Right lung (tissue), 10 donors: Measurements from ENCODE around the gene ZNF680. TPM values are rescaled to one million over a fixed set of nuclear protein-coding genes. Genes with fewer than 3 reads are reported as not detected.
"Not testable (repeated sequence)": the region's sequence is repeated elsewhere in the genome, so short reads cannot be mapped to it uniquely, and the experiment has no call there.

ENCODE experiments used
- DNase-seq, 2 donors: peaks; one replicate each; pipeline ENCODE4 v3.0.0-alpha.2; 2013
- long read RNA-seq, 8 donors: transcript quantifications; one replicate each; lab custom pipeline, GENCODE V29; 2026
- polyA plus RNA-seq, 5 donors: library from polyadenylated mRNA; unstranded; fragments of 120-200 nt; gene quantifications; one replicate each; pipeline versions ENCODE4 v1.2.1 to v1.2.3, GENCODE V29; 2013; ENCODE audit warnings: inconsistent platforms in 1 of 5, low replicate concordance in 1 of 5; ENCODE audit not compliant: insufficient read length in 5 of 5, insufficient read depth in 1 of 5

ZNF680 gene
- 10 to 100 TPM; 15.4 to 26.4 (median 18.6) TPM for polyA plus RNA-seq
- long read RNA-seq, donor 1, partial matches to known transcripts = 22 of 38 reads
- long read RNA-seq, donor 1, other reads (novel, unspliced or antisense) = 10 of 38 reads
- long read RNA-seq, donor 2, partial matches to known transcripts = 0 of 1 reads
- long read RNA-seq, donor 2, other reads (novel, unspliced or antisense) = 0 of 1 reads
- long read RNA-seq, donor 3, partial matches to known transcripts = 9 of 11 reads
- long read RNA-seq, donor 3, other reads (novel, unspliced or antisense) = 0 of 11 reads
- long read RNA-seq, donor 4, partial matches to known transcripts = 5 of 14 reads
- long read RNA-seq, donor 4, other reads (novel, unspliced or antisense) = 5 of 14 reads
- long read RNA-seq, donor 5, transcript ZNF680-201 (4 exons, 3,022 nt) = major isoform, 7 of 27 reads
- long read RNA-seq, donor 5, partial matches to known transcripts = 0 of 27 reads
- long read RNA-seq, donor 5, other reads (novel, unspliced or antisense) = 15 of 27 reads
- long read RNA-seq, donor 6, transcript ZNF680-201 (4 exons, 3,022 nt) = major isoform, 6 of 13 reads
- long read RNA-seq, donor 6, partial matches to known transcripts = 0 of 13 reads
- long read RNA-seq, donor 6, other reads (novel, unspliced or antisense) = 5 of 13 reads
- long read RNA-seq, donor 7, partial matches to known transcripts = 0 of 14 reads
- long read RNA-seq, donor 7, other reads (novel, unspliced or antisense) = 13 of 14 reads
- long read RNA-seq, donor 8, partial matches to known transcripts = 6 of 17 reads
- long read RNA-seq, donor 8, other reads (novel, unspliced or antisense) = 7 of 17 reads

DNA sequence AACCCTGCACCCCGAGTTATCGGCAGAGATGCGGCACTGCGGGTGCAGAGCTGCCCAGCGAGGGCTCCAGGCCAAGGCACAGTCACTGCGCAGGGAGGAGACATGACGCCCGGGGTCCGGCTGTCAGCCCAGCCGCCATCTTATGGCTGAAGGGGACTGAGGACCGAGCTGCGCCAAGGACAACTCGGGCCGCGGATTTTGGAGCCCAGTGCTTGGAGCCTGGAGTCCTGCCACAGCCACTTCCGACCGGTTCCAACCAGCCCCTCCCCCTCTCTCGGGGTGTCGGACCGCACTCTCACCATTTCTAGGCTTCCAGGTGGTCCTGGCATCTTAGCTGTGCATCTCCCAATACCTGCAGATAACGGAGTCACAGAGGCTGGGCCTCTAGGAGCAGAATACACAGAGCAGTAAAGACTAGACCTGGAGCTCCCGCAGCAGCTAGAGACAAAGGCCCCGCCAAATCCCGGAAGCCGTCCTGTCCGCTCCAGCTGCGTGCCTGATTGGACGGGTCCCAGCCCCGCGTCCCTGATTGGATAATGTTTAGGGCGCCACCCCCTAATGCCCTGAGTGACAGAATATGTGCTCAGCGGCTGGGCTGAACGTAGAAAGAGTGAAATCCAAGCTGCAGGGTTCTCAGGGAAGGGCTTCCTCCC, at the start of gene ZNF680:
Gene ZNF680 (minus strand): TSS at position 446 of the 653 bp plus-strand sequence. CDS start 117 bp downstream, at position 329.
- peak; percentile 91 to 93 for DNase-seq

DNA sequence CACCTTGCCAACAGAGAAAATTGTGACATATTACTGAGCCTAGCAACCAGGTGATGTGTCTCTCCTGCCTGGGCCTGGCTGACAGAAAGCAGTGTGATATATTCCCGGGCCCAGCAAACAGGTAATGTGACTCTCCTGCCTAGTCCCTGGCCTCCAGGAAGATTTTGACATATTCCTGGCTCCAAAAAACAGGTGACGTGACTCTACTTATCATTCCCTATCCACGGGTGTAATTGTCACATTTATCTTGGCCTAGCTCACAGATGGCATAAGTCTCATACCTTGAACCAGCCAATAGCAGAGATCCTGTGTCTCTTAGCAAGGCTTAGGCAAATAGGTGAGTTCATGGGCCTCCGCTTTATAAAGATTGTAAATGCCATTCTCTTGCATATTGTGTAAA, 49.6 kb upstream of the ZNF680 start:
- DNase-seq = no peak

DNA sequence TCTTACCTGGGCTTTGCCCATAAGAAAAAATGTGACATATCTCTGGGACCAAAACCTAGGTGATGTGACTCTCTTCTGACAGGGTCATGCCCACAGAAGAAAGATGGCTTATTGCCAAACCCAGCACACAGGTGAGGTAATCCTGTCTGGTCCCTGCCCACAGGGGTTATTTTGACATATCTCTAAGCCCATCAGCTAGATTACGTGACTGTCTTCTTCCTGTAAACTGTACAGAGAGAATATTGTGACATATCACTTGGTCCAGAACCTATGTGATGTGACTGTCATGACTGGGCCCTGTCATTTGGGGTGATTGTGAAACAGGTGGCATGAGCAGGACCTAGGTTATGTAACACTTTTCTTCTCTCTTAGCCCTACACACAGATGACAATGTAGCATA, 48.8 kb upstream of the ZNF680 start:
- no peak for DNase-seq

DNA sequence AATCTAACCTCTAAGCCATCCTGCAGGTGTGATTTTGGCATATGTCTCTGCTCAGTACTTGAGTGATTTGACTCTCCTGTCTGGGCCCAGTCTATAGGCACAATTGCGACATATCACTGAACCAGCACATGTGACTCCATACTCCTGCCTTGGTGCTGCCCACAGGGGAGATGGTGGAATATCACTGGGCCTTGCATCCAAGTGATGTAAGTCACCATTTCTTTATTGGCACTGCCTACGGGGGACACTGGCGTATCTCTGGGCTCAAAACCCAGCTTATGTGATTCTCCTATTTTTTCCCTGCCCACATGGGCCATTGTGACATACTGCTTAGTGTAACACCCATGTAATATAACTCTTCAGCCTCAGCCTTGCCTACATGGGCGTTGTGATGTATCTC, 48.1 kb upstream of the ZNF680 start:
- no peak for DNase-seq

DNA sequence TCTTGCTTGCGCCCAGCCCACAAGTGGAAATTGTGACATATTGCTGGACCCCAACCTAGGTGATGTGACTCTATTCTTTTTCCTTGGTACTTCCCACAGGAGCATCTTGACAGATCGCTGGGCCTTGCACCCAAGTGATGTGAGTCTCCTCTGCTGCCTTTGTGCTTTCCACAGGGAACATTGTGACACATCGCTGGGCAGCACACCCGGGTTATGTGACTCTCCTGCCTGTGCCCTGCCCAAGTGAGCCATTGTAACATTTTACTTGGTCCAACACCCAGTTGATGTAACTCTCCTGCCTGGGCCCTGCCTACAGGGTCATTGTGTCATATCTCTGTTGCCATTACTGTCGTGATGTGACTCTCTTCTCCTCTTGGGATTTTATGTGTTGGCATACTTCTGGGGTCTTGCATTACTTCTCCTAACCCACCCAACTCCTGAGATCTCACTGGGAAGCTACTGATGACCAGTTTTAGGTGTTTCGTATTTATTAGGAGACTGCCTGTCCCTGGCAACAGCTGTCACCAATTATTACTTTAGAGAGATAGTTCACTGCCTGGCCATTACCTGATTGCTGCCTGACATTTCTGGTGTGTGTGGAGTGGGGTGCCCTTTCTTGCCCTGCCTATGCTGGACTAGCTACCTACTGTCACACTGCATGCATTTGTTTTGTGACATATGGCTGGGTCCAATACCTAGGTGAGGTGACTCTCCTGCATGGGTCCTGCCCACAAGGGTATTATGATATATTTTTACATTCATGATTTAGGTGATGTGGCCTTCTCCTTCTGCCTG, 45.4 kb upstream of the ZNF680 start:
- no peak for DNase-seq

DNA sequence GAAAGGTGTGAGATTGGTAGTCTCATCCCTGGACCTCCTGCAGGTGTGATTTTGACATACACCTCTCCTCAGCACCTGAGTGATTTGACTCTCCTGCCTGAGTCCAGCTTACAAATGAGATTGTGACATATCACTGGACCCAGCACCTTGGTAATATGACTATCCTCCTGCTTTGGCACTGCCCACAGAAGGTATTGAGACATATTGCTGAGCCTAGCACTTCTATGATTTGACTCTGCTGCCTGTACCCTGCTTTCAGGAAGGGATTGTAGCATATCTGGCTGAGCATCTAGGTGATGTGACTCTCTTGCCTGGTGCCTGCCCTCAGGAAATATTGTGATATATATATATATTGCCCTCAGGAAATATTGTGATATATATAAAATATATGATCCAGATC, 43.5 kb upstream of the ZNF680 start:
- DNase-seq = no peak

DNA sequence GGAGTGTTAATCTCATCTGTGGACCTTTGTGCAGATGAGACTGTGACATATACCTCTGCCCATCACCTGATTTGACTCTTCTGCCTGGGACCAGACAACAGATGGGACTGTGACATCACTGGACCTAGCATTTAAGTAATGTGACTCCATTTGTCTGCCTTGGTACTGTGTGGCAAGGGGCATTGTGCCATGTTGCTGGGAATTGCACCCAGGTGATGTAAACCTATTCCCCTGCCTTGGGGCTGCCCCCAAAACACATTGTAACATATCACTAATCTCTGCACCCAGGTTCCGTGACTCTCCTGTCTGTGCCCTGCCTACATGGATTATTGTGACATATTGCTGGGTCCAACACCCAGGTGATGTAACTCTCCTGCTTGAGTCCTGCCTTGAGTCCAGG, 40.4 kb upstream of the ZNF680 start:
- DNase-seq = no peak

DNA sequence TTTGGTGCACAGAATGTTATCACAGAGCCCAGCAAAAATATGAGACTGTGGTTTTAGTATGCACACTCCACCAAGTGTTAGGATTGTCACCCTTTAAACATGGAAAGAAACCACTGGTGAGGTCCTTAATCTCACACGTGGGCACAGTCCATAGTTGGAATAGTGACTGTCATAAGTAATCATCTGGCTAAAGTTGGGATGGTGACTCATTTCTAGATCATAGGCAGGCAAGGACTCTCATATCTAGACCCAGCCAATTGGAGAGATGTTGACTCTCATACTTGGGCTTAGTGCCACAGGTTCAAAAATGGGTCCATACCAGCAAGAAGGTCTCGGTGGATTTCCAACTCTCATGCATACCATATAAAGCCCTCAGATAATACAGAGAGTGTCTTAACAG, 39.6 kb upstream of the ZNF680 start:
- no peak for DNase-seq

DNA sequence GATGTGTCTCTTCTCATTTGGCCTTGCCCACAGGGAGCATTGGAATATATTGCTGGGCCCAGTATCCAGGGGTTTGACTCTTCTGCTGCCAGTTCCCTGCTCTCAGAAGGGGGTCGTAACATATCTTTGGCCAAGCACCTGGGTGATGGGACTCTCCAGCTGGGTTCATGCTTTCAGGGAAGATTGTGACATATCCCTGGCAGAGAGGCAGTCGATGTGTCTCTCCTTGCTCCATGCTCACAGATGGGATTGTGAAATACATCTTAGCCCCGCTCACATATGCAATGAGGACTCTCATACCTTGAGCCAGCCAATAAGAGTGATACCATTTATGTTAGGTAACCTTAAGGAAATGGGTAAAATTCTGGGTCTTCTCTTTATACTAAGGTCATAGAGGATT, 39.2 kb upstream of the ZNF680 start:
- DNase-seq = no peak

DNA sequence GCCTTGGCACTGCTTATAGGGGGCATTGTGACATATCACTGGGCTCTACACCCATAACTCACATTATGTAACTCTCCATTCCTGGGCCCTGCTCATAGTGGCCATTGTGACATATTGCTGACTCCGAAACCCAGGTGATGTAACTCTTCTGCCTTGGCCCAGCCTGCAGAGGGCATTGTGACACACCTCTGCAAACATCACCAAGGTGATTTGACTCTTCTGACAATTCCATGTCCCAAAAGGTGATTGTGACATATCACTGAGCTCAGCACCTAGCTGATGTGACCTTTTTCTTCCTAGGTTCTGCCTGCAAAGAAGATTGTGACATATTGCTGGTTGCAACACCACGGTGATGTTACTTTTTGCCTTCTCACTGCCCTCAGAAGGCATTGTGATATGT, 36.5 kb upstream of the ZNF680 start:
- no peak for DNase-seq

DNA sequence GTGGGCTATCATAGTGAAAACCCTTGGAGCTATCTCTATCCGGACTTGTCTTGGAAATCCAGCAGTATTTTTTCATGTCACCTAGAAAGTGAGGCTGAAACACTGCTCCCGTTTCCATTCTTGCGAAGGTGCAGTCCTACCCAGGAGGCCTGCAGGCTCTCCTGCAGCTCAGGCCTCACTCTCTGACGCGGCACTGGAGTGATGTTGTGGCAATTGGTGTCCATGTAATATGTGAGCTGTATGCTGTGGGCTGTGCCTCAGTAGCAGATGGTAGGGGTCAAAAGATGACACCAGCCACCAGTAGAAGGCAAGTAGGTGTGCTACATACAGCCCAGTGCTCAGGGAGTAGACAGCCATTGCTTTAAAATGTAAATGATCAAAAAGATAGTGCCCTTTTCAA, 28.1 kb upstream of the ZNF680 start:
- DNase-seq = no peak

DNA sequence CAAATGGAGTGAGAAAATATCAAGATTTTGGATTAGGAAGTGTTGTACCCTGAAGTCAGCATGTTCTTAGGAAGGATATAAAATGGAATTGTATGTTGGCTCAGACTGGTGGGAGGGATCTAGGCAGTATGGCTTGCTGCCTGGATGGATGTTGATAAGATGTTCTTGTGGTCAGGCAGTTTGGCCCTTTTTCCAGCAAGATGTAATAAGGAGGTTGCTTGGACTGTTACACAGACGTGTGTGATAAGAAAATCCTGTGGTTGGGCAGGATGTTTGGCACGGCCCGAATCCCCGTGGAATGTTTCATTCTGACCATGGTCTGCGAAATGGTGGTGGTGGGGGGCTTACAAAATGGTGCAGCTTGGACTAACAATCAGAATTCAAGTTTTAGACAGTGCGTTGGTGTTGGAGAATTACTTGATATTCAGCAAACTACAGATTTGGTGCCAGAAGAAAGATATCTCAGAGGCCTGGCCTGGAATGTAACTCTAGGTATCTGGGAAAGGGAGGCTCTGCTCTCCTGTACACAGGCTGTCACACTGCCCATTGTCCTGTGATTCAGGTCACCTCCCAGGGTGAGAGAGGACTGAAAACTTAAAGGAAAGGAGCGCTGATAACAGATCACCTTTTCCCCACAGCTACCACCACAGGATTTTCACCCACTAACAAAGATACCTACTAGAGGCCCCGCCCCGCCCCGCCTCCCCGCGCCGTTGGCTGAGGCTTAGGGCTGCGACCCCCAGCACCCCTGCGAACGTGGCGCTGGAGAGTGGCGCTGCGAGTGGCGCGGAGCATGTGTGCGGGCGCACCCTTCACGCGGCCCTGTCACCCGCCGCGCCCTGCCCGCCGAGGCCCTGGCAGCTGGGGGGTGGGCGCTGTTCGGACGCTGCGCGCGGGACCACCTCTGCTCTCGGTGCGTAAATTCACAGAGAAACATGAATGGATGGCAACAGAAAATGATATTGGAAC, 19.3 kb upstream of the ZNF680 start:
- DNase-seq = no peak

DNA sequence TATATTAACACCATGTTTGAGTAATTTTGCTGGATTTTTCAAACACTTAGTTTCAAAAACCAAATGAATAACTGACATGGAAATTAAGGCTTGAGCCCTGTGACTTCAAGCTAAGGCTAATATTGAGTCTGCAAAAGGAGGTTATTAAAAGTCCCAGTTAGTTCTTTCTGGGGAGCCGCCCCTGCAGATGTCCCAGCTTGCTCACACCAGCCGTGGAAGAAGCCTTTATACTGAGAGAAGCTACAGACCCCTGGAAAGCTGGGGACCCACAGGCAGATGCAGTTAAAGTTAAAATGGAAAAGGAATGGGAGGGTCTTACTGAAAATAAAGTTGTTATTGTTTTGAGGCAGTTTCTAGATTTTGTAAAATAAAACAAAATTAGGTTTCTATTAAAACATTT, 18.5 kb upstream of the ZNF680 start:
- DNase-seq = no peak

DNA sequence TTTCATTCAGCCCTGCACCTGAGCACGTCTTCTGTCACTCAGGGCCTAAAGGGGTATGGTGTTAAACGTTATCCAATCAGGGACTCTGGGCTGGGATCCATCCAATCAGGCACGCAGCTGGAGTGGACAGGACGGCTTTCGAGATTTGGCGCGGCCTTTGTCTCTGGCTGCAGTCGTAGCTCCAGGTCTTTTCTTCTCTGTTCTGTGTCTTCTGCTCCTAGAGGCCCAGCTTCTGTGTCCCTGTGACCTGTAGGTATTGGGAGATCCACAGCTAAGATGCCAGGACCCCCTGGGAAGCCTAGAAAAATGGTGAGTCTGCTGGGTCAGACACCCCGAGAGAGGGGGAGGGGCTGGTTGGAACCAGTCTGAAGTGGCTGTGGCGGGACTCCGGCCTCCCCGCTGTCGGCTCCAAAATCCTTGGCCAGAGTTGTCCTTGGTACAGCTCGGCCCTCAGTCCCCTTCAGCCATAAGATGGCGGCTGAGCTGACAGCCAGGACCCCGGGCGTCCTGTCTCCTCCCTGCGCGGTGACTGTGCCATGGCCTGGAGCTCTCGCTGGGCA, 11.7 kb upstream of the ZNF680 start:
- peak; percentile 49 to 52 for DNase-seq

DNA sequence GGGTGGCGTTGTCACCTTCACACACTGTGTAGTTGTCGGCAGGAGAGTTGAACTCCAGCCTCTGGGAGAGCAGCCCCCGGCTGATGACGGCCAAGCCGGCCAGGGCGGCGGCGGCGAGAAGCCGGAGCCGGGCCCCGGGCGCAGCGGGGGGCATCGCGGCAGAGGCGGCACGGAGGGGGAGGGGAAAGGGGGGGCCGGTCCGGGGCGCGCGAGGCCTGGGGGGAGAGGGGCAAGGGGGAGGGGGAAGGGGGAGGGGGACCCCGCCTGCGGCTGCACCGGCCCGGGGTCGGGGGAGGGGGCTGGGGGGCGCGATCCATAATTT, 7.4 kb upstream of the ZNF680 start:
- not testable (repeated sequence) for DNase-seq

DNA sequence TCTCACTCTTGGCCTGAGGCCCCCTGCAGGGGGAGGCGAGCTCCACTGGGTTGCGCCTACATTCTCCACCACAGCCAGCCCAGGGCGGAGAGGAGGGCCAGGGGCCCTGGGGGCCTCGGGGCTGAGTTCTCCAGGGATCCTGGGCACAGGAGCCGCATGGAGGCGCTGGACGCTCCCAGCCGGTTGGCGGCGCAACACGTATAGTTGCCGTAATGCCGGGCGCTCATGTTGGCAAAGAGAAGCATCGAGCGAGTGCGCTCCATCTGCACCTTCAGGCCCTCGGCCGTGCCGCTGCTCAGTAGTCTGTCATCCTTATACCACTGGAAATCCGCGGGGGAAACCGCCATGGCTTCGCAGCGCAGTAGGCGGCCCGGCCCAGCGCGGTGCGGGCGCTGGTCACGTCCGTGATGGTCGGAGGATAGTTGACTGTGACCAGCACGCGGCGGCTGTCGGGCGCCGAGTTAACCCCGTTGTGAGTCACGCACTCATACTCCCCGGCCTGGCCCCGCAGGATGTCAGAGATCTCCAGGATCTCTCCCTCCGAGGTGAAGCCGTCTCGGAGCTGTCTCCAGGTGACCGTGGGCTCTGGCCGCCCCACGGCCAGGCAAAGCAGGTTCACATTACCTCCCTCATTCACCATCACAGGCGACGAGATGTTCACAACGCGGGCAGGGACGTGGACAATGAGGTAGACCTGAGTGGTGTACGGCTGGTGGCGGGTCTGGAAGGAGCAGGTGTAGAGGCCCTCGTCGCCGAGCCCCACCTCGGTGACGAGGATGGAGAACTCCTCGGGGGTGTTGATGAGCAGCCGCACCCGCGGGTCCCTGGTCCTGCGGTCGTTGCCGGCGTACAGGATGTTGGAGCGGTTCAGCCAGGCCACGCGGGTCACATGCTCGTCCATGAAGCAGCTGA, 6.8 kb upstream of the ZNF680 start:
- DNase-seq = peak; percentile 19 to 22

DNA sequence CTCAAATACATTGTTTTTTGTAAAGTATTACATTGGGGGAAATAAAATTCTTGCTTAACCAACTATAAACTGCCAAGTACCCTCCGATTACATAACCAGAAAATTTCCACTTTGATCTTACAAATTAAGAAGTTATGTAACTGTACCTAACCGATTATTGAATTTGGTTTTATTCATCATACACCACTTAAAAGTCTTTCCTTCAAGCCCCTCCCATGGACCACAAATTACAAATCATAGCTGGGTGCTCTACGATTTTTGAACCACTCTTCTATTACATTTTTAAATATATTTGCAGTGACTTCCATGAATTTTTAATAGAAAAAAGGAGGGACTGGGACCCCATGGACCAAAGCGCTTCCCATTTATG, 630 bp downstream of the ZNF680 start:
- no peak for DNase-seq

DNA sequence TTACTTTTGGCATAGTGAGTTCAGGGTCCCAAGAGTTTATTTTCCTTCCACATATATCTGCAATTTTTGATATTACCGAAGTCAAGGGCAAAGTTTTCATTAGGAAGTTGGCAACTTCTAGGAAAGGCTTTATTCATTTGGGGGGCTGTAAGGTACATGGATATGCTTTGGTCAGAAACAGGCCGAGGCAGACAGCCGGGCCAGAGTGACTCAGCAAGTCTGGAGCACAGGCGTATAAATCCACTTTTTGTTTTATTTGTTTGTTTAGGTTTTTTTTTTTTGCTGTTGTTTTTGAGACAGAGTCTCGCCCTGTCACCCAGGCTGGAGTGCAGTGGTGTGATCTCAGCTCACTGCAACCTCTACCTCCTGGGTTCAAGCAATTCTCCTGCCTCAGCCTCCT, 3.7 kb downstream of the ZNF680 start:
- DNase-seq = no peak

DNA sequence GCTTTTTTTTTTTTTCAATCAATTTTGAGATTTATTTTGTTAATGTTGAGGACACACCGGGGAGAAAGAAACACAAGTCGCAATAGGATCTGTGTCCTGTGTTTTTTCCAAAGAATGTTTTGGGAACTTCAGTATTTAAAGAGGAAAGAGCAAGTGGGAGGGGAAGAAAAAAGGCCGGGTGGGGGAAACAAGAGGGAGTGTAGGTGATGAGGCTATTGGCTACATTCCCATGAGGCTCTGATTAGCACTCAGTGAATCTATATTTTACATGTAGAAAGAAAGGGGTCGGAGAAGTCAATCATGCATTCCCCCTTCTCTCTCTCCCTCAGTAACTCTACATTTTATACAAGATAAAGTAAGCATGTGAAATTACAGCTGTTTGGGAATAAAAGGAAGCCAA, 4.1 kb downstream of the ZNF680 start:
- DNase-seq = no peak
